Hepatocyte (in vitro differentiated cells): ENCODE measurements around the gene SUPT4H1.

ENCODE experiments used
- CTCF ChIP-seq: fragments of 200-600 bp; sonication (generic); IDR thresholded peaks from 2 replicates; pipeline ENCODE4 v1.5.1; 2016; ENCODE audit warnings: antibody characterized with exemption, mild to moderate bottlenecking; ENCODE audit not compliant: poor library complexity
- EZH2 ChIP-seq: fragments of 200-600 bp; sonication (generic); IDR thresholded peaks from 2 replicates; pipeline ENCODE4 v1.6.1; 2016; ENCODE audit warnings: antibody characterized with exemption, mild to moderate bottlenecking, borderline replicate concordance

- TF ChIP-seq EZH2 (no peak), CTCF (no peak)
Measured at GRCh38 chr17:58334256-58334655, 17.7 kb downstream of the SUPT4H1 start.
